ENCODE results near the gene SURF1. TPM values are rescaled to one million over a fixed set of nuclear protein-coding genes. Genes with fewer than 3 reads are reported as not detected.
"Not testable (repeated sequence)": the region's sequence is repeated elsewhere in the genome, so short reads cannot be mapped to it uniquely, and the experiment has no call there.

The SURF1 gene
- total RNA-seq, 1 donor = 22.9 TPM

- DNase-seq (ENCODE audit: low read depth in 2 of 3, low spot score in 2 of 3) = no peak
Observed at GRCh38 chr9:133384736-133385321, 28.5 kb upstream of the SURF1 start.

GRCh38 chr9:133383438-133383837 lies 27.2 kb upstream of the SURF1 start:
- DNase-seq (ENCODE audit: low read depth in 2 of 3, low spot score in 2 of 3) = no peak

- no peak for DNase-seq (ENCODE audit: low read depth in 2 of 3, low spot score in 2 of 3)
Observed at GRCh38 chr9:133382507-133383141, 26.3 kb upstream of the SURF1 start.

- no peak for DNase-seq (ENCODE audit: low read depth in 2 of 3, low spot score in 2 of 3)
Observed at GRCh38 chr9:133380734-133381133, 24.4 kb upstream of the SURF1 start.

GRCh38 chr9:133379153-133380086 lies 23.1 kb upstream of the SURF1 start:
- no peak for DNase-seq (ENCODE audit: low read depth in 2 of 3, low spot score in 2 of 3)

- no peak for DNase-seq (ENCODE audit: low read depth in 2 of 3, low spot score in 2 of 3)
Observed at GRCh38 chr9:133378408-133378962, 22.2 kb upstream of the SURF1 start.

GRCh38 chr9:133377721-133378216 lies 21.5 kb upstream of the SURF1 start:
- DNase-seq (ENCODE audit: low read depth in 2 of 3, low spot score in 2 of 3) = no peak

- not testable (repeated sequence) for DNase-seq (ENCODE audit: low read depth in 2 of 3, low spot score in 2 of 3)
Observed at GRCh38 chr9:133377280-133377679, 21.0 kb upstream of the SURF1 start.

- DNase-seq (ENCODE audit: low read depth in 2 of 3, low spot score in 2 of 3) = peak; percentile 80 to 95 (median 94)
Observed at GRCh38 chr9:133375724-133376654, 19.7 kb upstream of the SURF1 start, which contains the start of the genes STKLD1 and SURF4. Gene STKLD1, plus strand, starts transcription at chr9:133376366. Its CDS starts 108 bp downstream, at chr9:133376474. Gene SURF4, minus strand, starts transcription at chr9:133376060. Its CDS starts 91 bp downstream, at chr9:133375969.

GRCh38 chr9:133375116-133375723 lies 18.9 kb upstream of the SURF1 start:
- no peak for DNase-seq (ENCODE audit: low read depth in 2 of 3, low spot score in 2 of 3)

- DNase-seq (ENCODE audit: low read depth in 2 of 3, low spot score in 2 of 3) = peak in 2 of 3 donors; percentile 45 to 49
Observed at GRCh38 chr9:133374612-133375115, 18.4 kb upstream of the SURF1 start.

- DNase-seq (ENCODE audit: low read depth in 2 of 3, low spot score in 2 of 3) = no peak
Observed at GRCh38 chr9:133372144-133372543, 15.9 kb upstream of the SURF1 start.

- DNase-seq (ENCODE audit: low read depth in 2 of 3, low spot score in 2 of 3) = peak in 2 of 3 donors; percentile 28 to 38
Observed at GRCh38 chr9:133371261-133371711, 15.0 kb upstream of the SURF1 start.

- DNase-seq (ENCODE audit: low read depth in 2 of 3, low spot score in 2 of 3) = no peak
Observed at GRCh38 chr9:133370685-133371084, 14.4 kb upstream of the SURF1 start.

GRCh38 chr9:133369933-133370332 lies 13.6 kb upstream of the SURF1 start:
- no peak for DNase-seq (ENCODE audit: low read depth in 2 of 3, low spot score in 2 of 3)

- DNase-seq (ENCODE audit: low read depth in 2 of 3, low spot score in 2 of 3) = no peak
Observed at GRCh38 chr9:133369422-133369821, 13.1 kb upstream of the SURF1 start.

- DNase-seq (ENCODE audit: low read depth in 2 of 3, low spot score in 2 of 3) = no peak
Observed at GRCh38 chr9:133368249-133368881, 12.1 kb upstream of the SURF1 start.

- DNase-seq (ENCODE audit: low read depth in 2 of 3, low spot score in 2 of 3) = no peak
Observed at GRCh38 chr9:133367778-133368177, 11.5 kb upstream of the SURF1 start.
